K562 (cell line): Measurements from ENCODE around the gene WDR83. TPM values are rescaled to one million over a fixed set of nuclear protein-coding genes. Genes with fewer than 3 reads are reported as not detected.
A peak's percentile ranks its signal among the peaks of the same experiment; 100 is the strongest.

Experiments used
- HIVEP1 ChIP-seq: fragments of 250-450 bp; sonication (Bioruptor Pico); IDR thresholded peaks from 2 replicates; pipeline ENCODE4 v1.4.0; 2020; ENCODE audit warnings: mild to moderate bottlenecking
- HMG20A ChIP-seq: fragments of 450-650 bp; formaldehyde crosslinking; conservative IDR thresholded peaks from 2 replicates; pipeline ENCODE4 v1.4.0; 2020; ENCODE audit warnings: mild to moderate bottlenecking, mixed read lengths
- MYNN ChIP-seq, 2 experiments: sonication (generic); formaldehyde crosslinking in 1 of 2; IDR thresholded peaks; 2 replicates each; pipeline versions ENCODE4 v1.5.0 to v1.6.1; 2016 to 2020; ENCODE audit warnings: antibody characterized with exemption in 1 of 2, missing genetic modification reagents in 1 of 2
- NBN ChIP-seq: fragments of 450-650 bp; IDR thresholded peaks from 2 replicates; pipeline ENCODE4 v1.6.1; 2016; ENCODE audit warnings: low read depth, mild to moderate bottlenecking
- POLR2AphosphoS2 ChIP-seq: IDR thresholded peaks from 2 replicates; pipeline ENCODE4 v1.6.1; 2012; ENCODE audit warnings: low read length, improper control_type of control experiment
- POLR2H ChIP-seq: IDR thresholded peaks from 2 replicates; pipeline ENCODE4 v1.6.1; 2016; ENCODE audit warnings: missing genetic modification characterization, low read depth, mild to moderate bottlenecking, control low read depth, missing compliant biosample characterization, moderate library complexity
- RHOXF2B ChIP-seq: fragments of 250-450 bp; sonication (Bioruptor Pico); conservative IDR thresholded peaks from 2 replicates; pipeline ENCODE4 v1.5.1; 2021
- SMAD2 ChIP-seq: fragments of 150-350 bp; IDR thresholded peaks from 2 replicates; pipeline ENCODE4 v1.6.1; 2014; ENCODE audit warnings: low read depth, mild to moderate bottlenecking, low read length
- SMARCE1 ChIP-seq: fragments of 450-650 bp; IDR thresholded peaks from 2 replicates; pipeline ENCODE4 v1.7.1; 2016; ENCODE audit warnings: mild to moderate bottlenecking
- ZNF146 ChIP-seq: IDR thresholded peaks from one replicate; pipeline ENCODE4 v1.6.1; 2018; ENCODE audit warnings: missing compliant biosample characterization; ENCODE audit not compliant: unreplicated experiment
- polyA plus RNA-seq, 8 experiments: library from polyadenylated mRNA; depleted of rRNA in 4 of 8; stranded (reverse) in 5 of 8; unstranded in 3 of 8; fragments of >200 nt; fragmentation: Nextera tagmentation in 2 of 8; fragmentation: Illumina TruSeq in 1 of 8; extraction: Ambion mirVana in 2 of 8; extraction: Trizol in 1 of 8; gene quantifications; 2 replicates each; pipeline versions ENCODE4 v1.2.1 to v1.2.3, GENCODE V29; 2011 to 2014; ENCODE audit warnings: inconsistent platforms in 1 of 8, missing spikeins in 1 of 8
- total RNA-seq, 7 experiments: library from RNA; depleted of rRNA in 6 of 7; stranded (reverse); fragments of >200 nt in 6 of 7; fragmentation: Illumina TruSeq in 2 of 7; extraction: Trizol in 2 of 7; gene quantifications; 2 replicates each; pipeline versions ENCODE4 v1.2.1 to v1.2.3, GENCODE V29; 2011 to 2021; ENCODE audit warnings: low replicate concordance in 1 of 7
- TF ChIP-seq, protein P1 (sequence below): fragments of 250-450 bp; sonication (Bioruptor Pico); IDR thresholded peaks from 2 replicates; pipeline ENCODE4 v1.5.0; 2021; ENCODE audit warnings: mild to moderate bottlenecking, borderline replicate concordance
- TF ChIP-seq, protein P2 (sequence below): sonication (generic); formaldehyde crosslinking; IDR thresholded peaks from 2 replicates; pipeline ENCODE4 v1.8.0; 2022; ENCODE audit warnings: mild to moderate bottlenecking, low read depth, missing genetic modification reagents
- TF ChIP-seq, protein P3 (sequence below): fragments of 150-350 bp; conservative IDR thresholded peaks from 2 replicates; pipeline ENCODE4 v1.6.1; 2014; ENCODE audit warnings: low read length
- TF ChIP-seq, protein P4 (sequence below): fragments of 250-450 bp; sonication (Bioruptor Pico); IDR thresholded peaks from 2 replicates; pipeline ENCODE4 v1.9.0; 2021; ENCODE audit warnings: mild to moderate bottlenecking, inconsistent platforms

WDR83 gene
- total and polyA plus RNA-seq, 9 of the 15 experiments (the other 6 are each of a cell fraction or from before 2014, with no cell fraction given): 0.52 to 21.3 (median 4.2) TPM

DNA sequence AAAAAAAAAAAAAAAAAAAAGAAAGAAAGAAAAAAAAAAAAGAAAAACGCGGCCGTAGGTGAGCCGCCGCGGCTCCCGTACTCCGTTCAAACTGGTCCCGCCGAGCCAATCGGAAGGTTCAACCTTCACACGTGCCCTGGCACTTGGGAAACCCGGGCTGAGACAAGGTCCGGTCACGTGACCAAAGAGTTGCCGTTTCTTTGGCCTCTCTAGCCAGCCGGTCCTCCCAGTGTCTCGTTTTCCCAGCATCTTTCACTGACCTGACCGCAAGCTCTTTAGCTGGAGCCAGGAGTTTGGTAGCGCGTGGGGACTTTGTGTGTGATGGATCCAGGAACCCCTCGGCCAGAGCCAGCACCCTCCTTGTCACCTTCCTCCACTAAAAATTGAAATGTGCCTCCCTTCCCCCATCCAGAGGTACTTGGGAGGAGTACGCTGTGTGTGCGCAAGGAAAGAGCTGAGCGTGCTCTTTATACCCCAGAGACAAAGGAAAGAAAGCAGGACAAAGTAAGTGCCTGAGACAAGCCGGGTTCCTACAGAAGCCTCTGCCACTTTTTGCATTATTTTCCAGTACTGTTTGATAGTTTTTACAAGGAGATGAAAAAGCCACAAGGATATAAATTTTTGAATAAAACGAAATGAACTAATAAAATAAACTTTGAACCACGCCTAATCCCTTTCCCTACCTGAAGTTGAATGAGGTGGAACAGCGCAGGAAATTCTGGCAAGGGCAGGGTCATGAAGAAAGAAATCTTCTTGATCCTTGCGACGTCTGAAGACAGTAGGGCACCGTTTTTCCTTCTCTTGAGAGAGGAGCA is 56.2 kb downstream of the WDR83 start (continued):
- TF ChIP-seq, protein P1, sequence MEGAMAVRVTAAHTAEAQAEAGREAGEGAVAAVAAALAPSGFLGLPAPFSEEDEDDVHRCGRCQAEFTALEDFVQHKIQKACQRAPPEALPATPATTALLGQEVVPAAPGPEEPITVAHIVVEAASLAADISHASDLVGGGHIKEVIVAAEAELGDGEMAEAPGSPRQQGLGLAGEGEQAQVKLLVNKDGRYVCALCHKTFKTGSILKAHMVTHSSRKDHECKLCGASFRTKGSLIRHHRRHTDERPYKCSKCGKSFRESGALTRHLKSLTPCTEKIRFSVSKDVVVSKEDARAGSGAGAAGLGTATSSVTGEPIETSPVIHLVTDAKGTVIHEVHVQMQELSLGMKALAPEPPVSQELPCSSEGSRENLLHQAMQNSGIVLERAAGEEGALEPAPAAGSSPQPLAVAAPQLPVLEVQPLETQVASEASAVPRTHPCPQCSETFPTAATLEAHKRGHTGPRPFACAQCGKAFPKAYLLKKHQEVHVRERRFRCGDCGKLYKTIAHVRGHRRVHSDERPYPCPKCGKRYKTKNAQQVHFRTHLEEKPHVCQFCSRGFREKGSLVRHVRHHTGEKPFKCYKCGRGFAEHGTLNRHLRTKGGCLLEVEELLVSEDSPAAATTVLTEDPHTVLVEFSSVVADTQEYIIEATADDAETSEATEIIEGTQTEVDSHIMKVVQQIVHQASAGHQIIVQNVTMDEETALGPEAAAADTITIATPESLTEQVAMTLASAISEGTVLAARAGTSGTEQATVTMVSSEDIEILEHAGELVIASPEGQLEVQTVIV (CRISPR knock-in tag): no peak
- TF ChIP-seq, protein P2, sequence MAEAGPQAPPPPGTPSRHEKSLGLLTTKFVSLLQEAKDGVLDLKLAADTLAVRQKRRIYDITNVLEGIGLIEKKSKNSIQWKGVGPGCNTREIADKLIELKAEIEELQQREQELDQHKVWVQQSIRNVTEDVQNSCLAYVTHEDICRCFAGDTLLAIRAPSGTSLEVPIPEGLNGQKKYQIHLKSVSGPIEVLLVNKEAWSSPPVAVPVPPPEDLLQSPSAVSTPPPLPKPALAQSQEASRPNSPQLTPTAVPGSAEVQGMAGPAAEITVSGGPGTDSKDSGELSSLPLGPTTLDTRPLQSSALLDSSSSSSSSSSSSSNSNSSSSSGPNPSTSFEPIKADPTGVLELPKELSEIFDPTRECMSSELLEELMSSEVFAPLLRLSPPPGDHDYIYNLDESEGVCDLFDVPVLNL: peak; percentile 35; the same call in 1 of the 2 replicates
- TF ChIP-seq RHOXF2B: 0 out of 2 replicates have a peak, but pooled peaks have one; percentile 65
- TF ChIP-seq, protein P3, sequence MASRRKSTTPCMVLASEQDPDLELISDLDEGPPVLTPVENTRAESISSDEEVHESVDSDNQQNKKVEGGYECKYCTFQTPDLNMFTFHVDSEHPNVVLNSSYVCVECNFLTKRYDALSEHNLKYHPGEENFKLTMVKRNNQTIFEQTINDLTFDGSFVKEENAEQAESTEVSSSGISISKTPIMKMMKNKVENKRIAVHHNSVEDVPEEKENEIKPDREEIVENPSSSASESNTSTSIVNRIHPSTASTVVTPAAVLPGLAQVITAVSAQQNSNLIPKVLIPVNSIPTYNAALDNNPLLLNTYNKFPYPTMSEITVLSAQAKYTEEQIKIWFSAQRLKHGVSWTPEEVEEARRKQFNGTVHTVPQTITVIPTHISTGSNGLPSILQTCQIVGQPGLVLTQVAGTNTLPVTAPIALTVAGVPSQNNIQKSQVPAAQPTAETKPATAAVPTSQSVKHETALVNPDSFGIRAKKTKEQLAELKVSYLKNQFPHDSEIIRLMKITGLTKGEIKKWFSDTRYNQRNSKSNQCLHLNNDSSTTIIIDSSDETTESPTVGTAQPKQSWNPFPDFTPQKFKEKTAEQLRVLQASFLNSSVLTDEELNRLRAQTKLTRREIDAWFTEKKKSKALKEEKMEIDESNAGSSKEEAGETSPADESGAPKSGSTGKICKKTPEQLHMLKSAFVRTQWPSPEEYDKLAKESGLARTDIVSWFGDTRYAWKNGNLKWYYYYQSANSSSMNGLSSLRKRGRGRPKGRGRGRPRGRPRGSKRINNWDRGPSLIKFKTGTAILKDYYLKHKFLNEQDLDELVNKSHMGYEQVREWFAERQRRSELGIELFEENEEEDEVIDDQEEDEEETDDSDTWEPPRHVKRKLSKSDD: no peak
- TF ChIP-seq SMARCE1: peak; percentile 49; the same call in 1 of the 2 replicates
- 0 out of 2 replicates have a peak, but pooled peaks have one; percentile 58 for TF ChIP-seq HIVEP1 (CRISPR knock-in tag)
- TF ChIP-seq POLR2AphosphoS2: no peak
- no peak for TF ChIP-seq MYNN (IDR thresholded peaks at IDR 0.05)
- no peak for TF ChIP-seq MYNN (CRISPR knock-in tag; IDR thresholded peaks at IDR 0.05)
- TF ChIP-seq NBN: 0 out of 2 replicates have a peak, but pooled peaks have one; percentile 24
- no peak for TF ChIP-seq ZNF146 (CRISPR knock-in tag)
- no peak; the same call in 1 of the 2 replicates for TF ChIP-seq POLR2H
- TF ChIP-seq SMAD2: no peak
- TF ChIP-seq HMG20A: no peak
- TF ChIP-seq, protein P4, sequence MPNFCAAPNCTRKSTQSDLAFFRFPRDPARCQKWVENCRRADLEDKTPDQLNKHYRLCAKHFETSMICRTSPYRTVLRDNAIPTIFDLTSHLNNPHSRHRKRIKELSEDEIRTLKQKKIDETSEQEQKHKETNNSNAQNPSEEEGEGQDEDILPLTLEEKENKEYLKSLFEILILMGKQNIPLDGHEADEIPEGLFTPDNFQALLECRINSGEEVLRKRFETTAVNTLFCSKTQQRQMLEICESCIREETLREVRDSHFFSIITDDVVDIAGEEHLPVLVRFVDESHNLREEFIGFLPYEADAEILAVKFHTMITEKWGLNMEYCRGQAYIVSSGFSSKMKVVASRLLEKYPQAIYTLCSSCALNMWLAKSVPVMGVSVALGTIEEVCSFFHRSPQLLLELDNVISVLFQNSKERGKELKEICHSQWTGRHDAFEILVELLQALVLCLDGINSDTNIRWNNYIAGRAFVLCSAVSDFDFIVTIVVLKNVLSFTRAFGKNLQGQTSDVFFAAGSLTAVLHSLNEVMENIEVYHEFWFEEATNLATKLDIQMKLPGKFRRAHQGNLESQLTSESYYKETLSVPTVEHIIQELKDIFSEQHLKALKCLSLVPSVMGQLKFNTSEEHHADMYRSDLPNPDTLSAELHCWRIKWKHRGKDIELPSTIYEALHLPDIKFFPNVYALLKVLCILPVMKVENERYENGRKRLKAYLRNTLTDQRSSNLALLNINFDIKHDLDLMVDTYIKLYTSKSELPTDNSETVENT (CRISPR knock-in tag): peak; percentile 99
